HepG2 (cell line): ENCODE data around the gene KDM7A. TPM values are rescaled to one million over a fixed set of nuclear protein-coding genes. Genes with fewer than 3 reads are reported as not detected.

Experiments
- CCAR2 ChIP-seq: fragments of 200-400 bp; formaldehyde crosslinking; optimal IDR thresholded peaks from 2 replicates; pipeline ENCODE3; 2018; ENCODE audit warnings: low read depth, mild to moderate bottlenecking, low read length, moderate library complexity
- EED ChIP-seq: sonication (generic); formaldehyde crosslinking; IDR thresholded peaks from 2 replicates; pipeline ENCODE4 v1.5.0; 2020; ENCODE audit warnings: mild to moderate bottlenecking, missing genetic modification reagents
- FUBP1 ChIP-seq: sonication (generic); formaldehyde crosslinking; IDR thresholded peaks from 2 replicates; pipeline ENCODE4 v1.5.1; 2020; ENCODE audit warnings: missing genetic modification reagents, mild to moderate bottlenecking, borderline replicate concordance
- GLMP ChIP-seq: sonication (generic); formaldehyde crosslinking; IDR thresholded peaks from 2 replicates; pipeline ENCODE4 v1.9.0; 2021; ENCODE audit warnings: missing genetic modification reagents, mild to moderate bottlenecking, borderline replicate concordance
- KMT2B ChIP-seq: IDR thresholded peaks from 2 replicates; pipeline ENCODE4 v1.6.1; 2016; ENCODE audit warnings: missing genetic modification reagents, missing compliant biosample characterization
- RFX5 ChIP-seq: IDR thresholded peaks from 2 replicates; pipeline ENCODE4 v1.6.1; 2011; ENCODE audit warnings: low read depth, low read length, improper control_type of control experiment
- ZMYM2 ChIP-seq: sonication (generic); formaldehyde crosslinking; IDR thresholded peaks from 2 replicates; pipeline ENCODE4 v1.8.0; 2022; ENCODE audit warnings: mild to moderate bottlenecking, missing genetic modification reagents
- ZNF644 ChIP-seq: IDR thresholded peaks from 2 replicates; pipeline ENCODE4 v1.6.1; 2016; ENCODE audit warnings: low read depth
- polyA plus RNA-seq, 8 experiments: library from polyadenylated mRNA; depleted of rRNA in 3 of 8; stranded (reverse) in 7 of 8; unstranded in 1 of 8; fragments of >200 nt; fragmentation: Illumina TruSeq in 4 of 8; extraction: Trizol in 4 of 8; gene quantifications; 2 replicates each; pipeline versions ENCODE4 v1.2.1 to v1.2.3, GENCODE V29; 2011 to 2016; ENCODE audit warnings: low read depth in 4 of 8, missing spikeins in 1 of 8, mixed read lengths in 1 of 8; ENCODE audit not compliant: insufficient read depth in 1 of 8
- total RNA-seq, 5 experiments: library from RNA; depleted of rRNA; stranded (reverse); fragments of >200 nt; fragmentation: Illumina TruSeq; extraction: Trizol; gene quantifications; 2 replicates each; pipeline ENCODE4 v1.2.3, GENCODE V29; 2016; ENCODE audit warnings: low read depth in 1 of 5
- TF ChIP-seq, protein P1 (sequence below): sonication (generic); formaldehyde crosslinking; IDR thresholded peaks from 2 replicates; pipeline ENCODE4 v1.4.0; 2020; ENCODE audit warnings: mild to moderate bottlenecking, missing genetic modification reagents
- TF ChIP-seq, protein P2 (sequence below): sonication (generic); formaldehyde crosslinking; IDR thresholded peaks from one replicate; pipeline ENCODE4 v1.5.1; 2020; ENCODE audit warnings: mild to moderate bottlenecking, missing genetic modification reagents; ENCODE audit errors: not compliant biosample characterization

The KDM7A gene
- total and polyA plus RNA-seq, 2 of the 13 experiments (the other 11 are each of a cell fraction or from before 2014, with no cell fraction given) = 10.8 to 16.8 TPM

- no peak for TF ChIP-seq GLMP (CRISPR knock-in tag)
- no peak for TF ChIP-seq EED (CRISPR knock-in tag)
- TF ChIP-seq, protein P1, sequence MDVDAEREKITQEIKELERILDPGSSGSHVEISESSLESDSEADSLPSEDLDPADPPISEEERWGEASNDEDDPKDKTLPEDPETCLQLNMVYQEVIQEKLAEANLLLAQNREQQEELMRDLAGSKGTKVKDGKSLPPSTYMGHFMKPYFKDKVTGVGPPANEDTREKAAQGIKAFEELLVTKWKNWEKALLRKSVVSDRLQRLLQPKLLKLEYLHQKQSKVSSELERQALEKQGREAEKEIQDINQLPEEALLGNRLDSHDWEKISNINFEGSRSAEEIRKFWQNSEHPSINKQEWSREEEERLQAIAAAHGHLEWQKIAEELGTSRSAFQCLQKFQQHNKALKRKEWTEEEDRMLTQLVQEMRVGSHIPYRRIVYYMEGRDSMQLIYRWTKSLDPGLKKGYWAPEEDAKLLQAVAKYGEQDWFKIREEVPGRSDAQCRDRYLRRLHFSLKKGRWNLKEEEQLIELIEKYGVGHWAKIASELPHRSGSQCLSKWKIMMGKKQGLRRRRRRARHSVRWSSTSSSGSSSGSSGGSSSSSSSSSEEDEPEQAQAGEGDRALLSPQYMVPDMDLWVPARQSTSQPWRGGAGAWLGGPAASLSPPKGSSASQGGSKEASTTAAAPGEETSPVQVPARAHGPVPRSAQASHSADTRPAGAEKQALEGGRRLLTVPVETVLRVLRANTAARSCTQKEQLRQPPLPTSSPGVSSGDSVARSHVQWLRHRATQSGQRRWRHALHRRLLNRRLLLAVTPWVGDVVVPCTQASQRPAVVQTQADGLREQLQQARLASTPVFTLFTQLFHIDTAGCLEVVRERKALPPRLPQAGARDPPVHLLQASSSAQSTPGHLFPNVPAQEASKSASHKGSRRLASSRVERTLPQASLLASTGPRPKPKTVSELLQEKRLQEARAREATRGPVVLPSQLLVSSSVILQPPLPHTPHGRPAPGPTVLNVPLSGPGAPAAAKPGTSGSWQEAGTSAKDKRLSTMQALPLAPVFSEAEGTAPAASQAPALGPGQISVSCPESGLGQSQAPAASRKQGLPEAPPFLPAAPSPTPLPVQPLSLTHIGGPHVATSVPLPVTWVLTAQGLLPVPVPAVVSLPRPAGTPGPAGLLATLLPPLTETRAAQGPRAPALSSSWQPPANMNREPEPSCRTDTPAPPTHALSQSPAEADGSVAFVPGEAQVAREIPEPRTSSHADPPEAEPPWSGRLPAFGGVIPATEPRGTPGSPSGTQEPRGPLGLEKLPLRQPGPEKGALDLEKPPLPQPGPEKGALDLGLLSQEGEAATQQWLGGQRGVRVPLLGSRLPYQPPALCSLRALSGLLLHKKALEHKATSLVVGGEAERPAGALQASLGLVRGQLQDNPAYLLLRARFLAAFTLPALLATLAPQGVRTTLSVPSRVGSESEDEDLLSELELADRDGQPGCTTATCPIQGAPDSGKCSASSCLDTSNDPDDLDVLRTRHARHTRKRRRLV (CRISPR knock-in tag) = no peak
- TF ChIP-seq, protein P2, sequence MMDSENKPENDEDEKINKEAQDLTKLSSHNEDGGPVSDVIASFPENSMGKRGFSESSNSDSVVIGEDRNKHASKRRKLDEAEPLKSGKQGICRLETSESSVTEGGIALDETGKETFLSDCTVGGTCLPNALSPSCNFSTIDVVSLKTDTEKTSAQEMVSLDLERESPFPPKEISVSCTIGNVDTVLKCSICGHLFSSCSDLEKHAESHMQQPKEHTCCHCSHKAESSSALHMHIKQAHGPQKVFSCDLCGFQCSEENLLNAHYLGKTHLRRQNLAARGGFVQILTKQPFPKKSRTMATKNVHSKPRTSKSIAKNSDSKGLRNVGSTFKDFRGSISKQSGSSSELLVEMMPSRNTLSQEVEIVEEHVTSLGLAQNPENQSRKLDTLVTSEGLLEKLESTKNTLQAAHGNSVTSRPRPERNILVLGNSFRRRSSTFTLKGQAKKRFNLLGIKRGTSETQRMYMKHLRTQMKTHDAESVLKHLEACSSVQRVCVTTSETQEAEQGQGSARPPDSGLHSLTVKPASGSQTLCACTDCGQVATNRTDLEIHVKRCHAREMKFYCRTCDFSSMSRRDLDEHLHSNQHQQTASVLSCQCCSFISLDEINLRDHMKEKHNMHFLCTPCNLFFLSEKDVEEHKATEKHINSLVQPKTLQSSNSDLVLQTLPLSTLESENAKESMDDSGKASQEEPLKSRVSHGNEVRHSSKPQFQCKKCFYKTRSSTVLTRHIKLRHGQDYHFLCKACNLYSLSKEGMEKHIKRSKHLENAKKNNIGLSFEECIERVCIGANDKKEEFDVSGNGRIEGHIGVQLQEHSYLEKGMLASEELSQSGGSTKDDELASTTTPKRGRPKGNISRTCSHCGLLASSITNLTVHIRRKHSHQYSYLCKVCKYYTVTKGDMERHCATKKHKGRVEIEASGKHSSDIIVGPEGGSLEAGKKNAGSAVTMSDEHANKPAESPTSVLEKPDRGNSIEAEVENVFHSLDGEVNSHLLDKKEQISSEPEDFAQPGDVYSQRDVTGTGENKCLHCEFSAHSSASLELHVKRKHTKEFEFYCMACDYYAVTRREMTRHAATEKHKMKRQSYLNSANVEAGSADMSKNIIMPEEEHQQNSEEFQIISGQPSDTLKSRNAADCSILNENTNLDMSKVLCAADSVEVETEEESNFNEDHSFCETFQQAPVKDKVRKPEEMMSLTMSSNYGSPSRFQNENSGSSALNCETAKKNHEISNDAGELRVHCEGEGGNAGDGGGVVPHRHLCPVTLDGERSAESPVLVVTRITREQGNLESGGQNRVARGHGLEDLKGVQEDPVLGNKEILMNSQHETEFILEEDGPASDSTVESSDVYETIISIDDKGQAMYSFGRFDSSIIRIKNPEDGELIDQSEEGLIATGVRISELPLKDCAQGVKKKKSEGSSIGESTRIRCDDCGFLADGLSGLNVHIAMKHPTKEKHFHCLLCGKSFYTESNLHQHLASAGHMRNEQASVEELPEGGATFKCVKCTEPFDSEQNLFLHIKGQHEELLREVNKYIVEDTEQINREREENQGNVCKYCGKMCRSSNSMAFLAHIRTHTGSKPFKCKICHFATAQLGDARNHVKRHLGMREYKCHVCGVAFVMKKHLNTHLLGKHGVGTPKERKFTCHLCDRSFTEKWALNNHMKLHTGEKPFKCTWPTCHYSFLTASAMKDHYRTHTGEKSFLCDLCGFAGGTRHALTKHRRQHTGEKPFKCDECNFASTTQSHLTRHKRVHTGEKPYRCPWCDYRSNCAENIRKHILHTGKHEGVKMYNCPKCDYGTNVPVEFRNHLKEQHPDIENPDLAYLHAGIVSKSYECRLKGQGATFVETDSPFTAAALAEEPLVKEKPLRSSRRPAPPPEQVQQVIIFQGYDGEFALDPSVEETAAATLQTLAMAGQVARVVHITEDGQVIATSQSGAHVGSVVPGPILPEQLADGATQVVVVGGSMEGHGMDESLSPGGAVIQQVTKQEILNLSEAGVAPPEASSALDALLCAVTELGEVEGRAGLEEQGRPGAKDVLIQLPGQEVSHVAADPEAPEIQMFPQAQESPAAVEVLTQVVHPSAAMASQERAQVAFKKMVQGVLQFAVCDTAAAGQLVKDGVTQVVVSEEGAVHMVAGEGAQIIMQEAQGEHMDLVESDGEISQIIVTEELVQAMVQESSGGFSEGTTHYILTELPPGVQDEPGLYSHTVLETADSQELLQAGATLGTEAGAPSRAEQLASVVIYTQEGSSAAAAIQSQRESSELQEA = no peak
- no peak for TF ChIP-seq FUBP1 (CRISPR knock-in tag)
- no peak for TF ChIP-seq CCAR2
- TF ChIP-seq RFX5 = no peak
- TF ChIP-seq ZNF644 (CRISPR knock-in tag) = 0 out of 2 replicates have a peak, but pooled peaks have one; percentile 24
- peak; percentile 82 for TF ChIP-seq ZMYM2 (CRISPR knock-in tag)
- TF ChIP-seq KMT2B (CRISPR knock-in tag) = 0 out of 2 replicates have a peak, but pooled peaks have one; percentile 29
Measured at GRCh38 chr7:140049339-140050024, 127.3 kb downstream of the KDM7A start (continued).
